ENCODE data around the gene CEP164.

DNA sequence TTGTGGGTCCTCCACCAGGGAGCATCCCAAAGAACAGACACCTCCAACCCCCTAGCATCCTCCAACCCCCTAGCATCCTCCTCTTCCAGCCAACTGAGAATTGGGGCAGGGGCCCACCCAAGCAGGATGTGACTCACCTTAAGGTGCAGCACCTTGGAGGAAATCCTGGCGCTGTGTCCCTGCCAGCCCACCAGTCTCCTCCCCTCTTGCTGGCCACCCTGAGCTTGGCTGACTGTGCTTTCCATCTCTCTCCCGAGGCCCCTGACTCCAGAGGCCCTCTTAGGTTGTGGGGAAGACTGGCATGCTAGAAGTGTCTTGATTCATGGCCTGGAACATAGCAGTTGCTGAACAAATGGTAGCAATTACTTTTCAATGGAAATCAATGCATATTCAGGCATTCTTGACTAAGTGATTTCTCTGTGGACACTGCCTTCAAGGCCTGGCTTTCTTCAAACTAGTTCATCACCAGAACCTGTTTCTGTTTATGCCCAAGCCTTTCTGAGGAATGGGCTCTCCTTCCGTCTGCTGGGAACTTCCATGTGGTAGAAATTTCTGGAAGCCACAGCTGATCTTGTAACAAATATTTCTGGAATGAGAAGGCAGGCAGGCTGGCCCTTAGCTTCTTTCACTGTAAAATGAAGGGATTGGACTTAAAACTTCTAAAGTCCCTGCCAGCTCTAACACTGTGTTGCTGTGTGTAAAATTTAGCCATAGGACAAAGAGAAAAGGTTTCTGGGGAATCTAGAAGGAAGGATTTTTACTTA lies 60.5 kb downstream of the CEP164 start:
- TF ChIP-seq, protein P1, sequence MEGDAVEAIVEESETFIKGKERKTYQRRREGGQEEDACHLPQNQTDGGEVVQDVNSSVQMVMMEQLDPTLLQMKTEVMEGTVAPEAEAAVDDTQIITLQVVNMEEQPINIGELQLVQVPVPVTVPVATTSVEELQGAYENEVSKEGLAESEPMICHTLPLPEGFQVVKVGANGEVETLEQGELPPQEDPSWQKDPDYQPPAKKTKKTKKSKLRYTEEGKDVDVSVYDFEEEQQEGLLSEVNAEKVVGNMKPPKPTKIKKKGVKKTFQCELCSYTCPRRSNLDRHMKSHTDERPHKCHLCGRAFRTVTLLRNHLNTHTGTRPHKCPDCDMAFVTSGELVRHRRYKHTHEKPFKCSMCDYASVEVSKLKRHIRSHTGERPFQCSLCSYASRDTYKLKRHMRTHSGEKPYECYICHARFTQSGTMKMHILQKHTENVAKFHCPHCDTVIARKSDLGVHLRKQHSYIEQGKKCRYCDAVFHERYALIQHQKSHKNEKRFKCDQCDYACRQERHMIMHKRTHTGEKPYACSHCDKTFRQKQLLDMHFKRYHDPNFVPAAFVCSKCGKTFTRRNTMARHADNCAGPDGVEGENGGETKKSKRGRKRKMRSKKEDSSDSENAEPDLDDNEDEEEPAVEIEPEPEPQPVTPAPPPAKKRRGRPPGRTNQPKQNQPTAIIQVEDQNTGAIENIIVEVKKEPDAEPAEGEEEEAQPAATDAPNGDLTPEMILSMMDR (conservative IDR thresholded peaks at IDR 0.05): no peak
- TF ChIP-seq EZH2 (IDR thresholded peaks at IDR 0.05; ENCODE audit: low read depth): no peak
